GM12878 (cell line): ENCODE data around the gene SIL1. TPM values are rescaled to one million over a fixed set of nuclear protein-coding genes. Genes with fewer than 3 reads are reported as not detected.

Experiments
- ATAC-seq: fragments of 200-7000 bp; cut with Tn5 transposase; 3 replicates; pipeline ENCODE4 v1.9.1; 2020; ENCODE audit warnings: mild to moderate bottlenecking, moderate library complexity
- BruUV-seq: library from RNA; stranded (reverse); fragments of 400-500 nt; replicated peaks from 2 replicates; lab custom pipeline; 2021; lab: Mats Ljungman, UMichigan
- CTCF ChIA-PET: fragments of 300-600 bp; sonication (Branson Sonifier 250); formaldehyde crosslinking; extraction: SDS; loops from one replicate; lab custom pipeline; 2021; ENCODE audit warnings: inconsistent platforms; lab: Yijun Ruan, JAX
- POLR2A ChIA-PET: fragments of 350-600 bp; formaldehyde crosslinking; extraction: SDS; loops from one replicate; lab custom pipeline; 2021; ENCODE audit warnings: inconsistent platforms; lab: Charles Lee
- RAD21 ChIA-PET: fragments of 300-600 bp; sonication (Branson Sonifier 250); formaldehyde crosslinking; loops from one replicate; lab custom pipeline; 2023; ENCODE audit warnings: antibody characterized with exemption; ENCODE audit not compliant: unreplicated experiment; lab: Charles Lee
- SMC1A ChIA-PET: fragments of 300-600 bp; sonication (Branson Sonifier 250); formaldehyde crosslinking; loops from one replicate; lab custom pipeline; 2023; ENCODE audit not compliant: unreplicated experiment, uncharacterized antibody; lab: Charles Lee
- DNase-seq: peaks from one replicate; pipeline ENCODE4 v3.0.0-alpha.2; 2011; ENCODE audit warnings: low read depth, low spot score
- FAIRE-seq: peaks from 3 replicates; lab custom pipeline; 2011; peaks lifted over from hg19 to GRCh38; lab: Jason Lieb, UNC
- H2AFZ ChIP-seq: 2 replicates; pipeline ENCODE4 v1.6.0; 2011; ENCODE audit warnings: low read depth, low read length, control low read depth; ENCODE audit not compliant: control insufficient read depth
- H3K27ac ChIP-seq: 2 replicates; pipeline ENCODE4 v1.5.1; 2011; ENCODE audit warnings: control low read depth; ENCODE audit not compliant: control insufficient read depth, insufficient read depth
- H3K27me3 ChIP-seq, 2 experiments: replicated peaks in 1 of 2; 2 replicates each; pipeline versions ENCODE4 v1.6.0 to v1.6.1; 2011; ENCODE audit warnings: low read length in 1 of 2; ENCODE audit not compliant: control insufficient read depth in 2 of 2, insufficient read depth in 2 of 2
- H3K36me3 ChIP-seq, 2 experiments: 2 replicates each; pipeline ENCODE4 v1.5.1; 2011; ENCODE audit warnings: low read length in 1 of 2; ENCODE audit not compliant: control insufficient read depth in 2 of 2, insufficient read depth in 2 of 2
- H3K4me1 ChIP-seq: 2 replicates; pipeline ENCODE4 v1.6.1; 2011; ENCODE audit warnings: mild to moderate bottlenecking, low read length, moderate library complexity, mixed read lengths; ENCODE audit not compliant: control insufficient read depth, insufficient read depth
- H3K4me2 ChIP-seq: 2 replicates; pipeline ENCODE4 v1.6.0; 2011; ENCODE audit warnings: control low read depth; ENCODE audit not compliant: control insufficient read depth, insufficient read depth
- H3K4me3 ChIP-seq: fragments of 200-600 bp; sonication (generic); 2 replicates; pipeline ENCODE4 v1.5.1; 2016
- H3K79me2 ChIP-seq: 2 replicates; pipeline ENCODE4 v1.6.0; 2011; ENCODE audit warnings: low read length; ENCODE audit not compliant: control insufficient read depth, insufficient read depth
- H3K9ac ChIP-seq: 2 replicates; pipeline ENCODE4 v1.8.0; 2011; ENCODE audit warnings: low read length, control low read depth, mixed read lengths; ENCODE audit not compliant: control insufficient read depth, insufficient read depth
- H3K9me3 ChIP-seq: replicated peaks from 3 replicates; pipeline ENCODE4 v1.5.1; 2011; ENCODE audit warnings: mild to moderate bottlenecking, low read length; ENCODE audit not compliant: control insufficient read depth, insufficient read depth
- H4K20me1 ChIP-seq: 2 replicates; pipeline ENCODE4 v1.6.0; 2011; ENCODE audit not compliant: control insufficient read depth, insufficient read depth
- ATF3 ChIP-seq: IDR thresholded peaks from 2 replicates; pipeline ENCODE4 v1.6.1; 2011; ENCODE audit warnings: low read depth, mild to moderate bottlenecking, low read length, moderate library complexity, borderline replicate concordance; ENCODE audit errors: extremely low read depth
- ATF7 ChIP-seq: fragments of 450-650 bp; IDR thresholded peaks from 2 replicates; pipeline ENCODE4 v1.6.1; 2016; ENCODE audit warnings: low read depth, mild to moderate bottlenecking
- BHLHE40 ChIP-seq, 2 experiments: fragments of 450-650 bp in 1 of 2; IDR thresholded peaks; 2 replicates each; pipeline ENCODE4 v1.6.1; 2011 to 2017; ENCODE audit warnings: low read depth in 2 of 2, borderline replicate concordance in 1 of 2, improper control_type of control experiment in 1 of 2, low read length in 1 of 2, mild to moderate bottlenecking in 1 of 2
- EP300 ChIP-seq, 2 experiments: fragments of 150-350 bp in 1 of 2; IDR thresholded peaks; 2 replicates each; pipeline ENCODE4 v1.6.1; 2011 to 2012; ENCODE audit warnings: low read depth in 2 of 2, low read length in 2 of 2, borderline replicate concordance in 1 of 2, improper control_type of control experiment in 1 of 2, inconsistent platforms in 1 of 2; ENCODE audit not compliant: control insufficient read depth in 1 of 2
- FOXM1 ChIP-seq: IDR thresholded peaks from 2 replicates; pipeline ENCODE4 v1.6.1; 2012; ENCODE audit warnings: low read depth, mild to moderate bottlenecking, inconsistent platforms, low read length, moderate library complexity
- IKZF1 ChIP-seq: fragments of 450-650 bp; conservative IDR thresholded peaks from 2 replicates; pipeline ENCODE4 v1.6.1; 2017; ENCODE audit warnings: antibody characterized with exemption, mild to moderate bottlenecking
- KLF5 ChIP-seq: fragments of 450-650 bp; IDR thresholded peaks from 2 replicates; pipeline ENCODE4 v1.6.1; 2014; ENCODE audit warnings: mild to moderate bottlenecking; ENCODE audit not compliant: partially characterized antibody
- MEF2B ChIP-seq: fragments of 450-650 bp; IDR thresholded peaks from 2 replicates; pipeline ENCODE4 v1.6.1; 2018; ENCODE audit warnings: mild to moderate bottlenecking, moderate library complexity; ENCODE audit not compliant: partially characterized antibody, poor library complexity, severe bottlenecking
- MLLT1 ChIP-seq: fragments of 450-650 bp; IDR thresholded peaks from 2 replicates; pipeline ENCODE4 v1.6.1; 2016; ENCODE audit warnings: mild to moderate bottlenecking
- NFYA ChIP-seq: IDR thresholded peaks from 2 replicates; pipeline ENCODE4 v1.6.1; 2011; ENCODE audit warnings: low read depth, mild to moderate bottlenecking, low read length, improper control_type of control experiment, borderline replicate concordance
- SP1 ChIP-seq: IDR thresholded peaks from one replicate; pipeline ENCODE4 v1.6.1; 2011; ENCODE audit warnings: low read depth, low read length
- SREBF2 ChIP-seq: IDR thresholded peaks from 2 replicates; pipeline ENCODE4 v1.6.1; 2012; ENCODE audit warnings: mild to moderate bottlenecking, low read length
- SUPT20H ChIP-seq: IDR thresholded peaks from 2 replicates; pipeline ENCODE4 v1.6.1; 2011; ENCODE audit warnings: low read depth, mild to moderate bottlenecking, low read length, moderate library complexity, borderline replicate concordance; ENCODE audit not compliant: control insufficient read depth
- TARDBP ChIP-seq: IDR thresholded peaks from 2 replicates; pipeline ENCODE4 v1.6.1; 2016; ENCODE audit warnings: borderline replicate concordance
- WGBS: methylation state at CpG from one replicate; pipeline ENCODE4 v1.1.6; 2016; ENCODE audit warnings: low lambda C conversion rate; ENCODE audit not compliant: insufficient replicate concordance, insufficient coverage; ENCODE audit errors: missing lambda C conversion rate; 5-methylcytosine and 5-hydroxymethylcytosine counted together
- in situ Hi-C: fragments of 300-500 bp; cut with MboI; formaldehyde crosslinking; loops from 9 replicates; pipeline ENCODE4 v1.14.3; 2018; ENCODE audit warnings: mixed read lengths
- intact Hi-C: fragments of 100-400 bp; cut with micrococcal nuclease; formaldehyde crosslinking; loops from one replicate; pipeline ENCODE4 v1.14.2; 2022; ENCODE audit not compliant: unreplicated experiment
- polyA plus RNA-seq, 11 experiments: library from polyadenylated mRNA; depleted of rRNA in 4 of 11; unstranded in 6 of 11; stranded (reverse) in 5 of 11; fragments of >200 nt; fragmentation: Nextera tagmentation in 4 of 11; fragmentation: Illumina TruSeq in 1 of 11; extraction: Ambion mirVana in 4 of 11; extraction: Trizol in 1 of 11; gene quantifications; 1 replicate in 1 of 11; 2 replicates in 10 of 11; pipeline versions ENCODE4 v1.2.1 to v1.2.3, GENCODE V29; 2011 to 2016; ENCODE audit warnings: inconsistent platforms in 2 of 11, missing spikeins in 2 of 11, low read depth in 1 of 11
- total RNA-seq, 4 experiments: library from RNA; depleted of rRNA in 3 of 4; stranded (reverse); fragments of >200 nt in 3 of 4; fragmentation: Illumina TruSeq in 1 of 4; extraction: Trizol in 1 of 4; gene quantifications; 2 replicates each; pipeline versions ENCODE4 v1.2.1 to v1.2.3, GENCODE V29; 2013 to 2021

SIL1 gene
- total and polyA plus RNA-seq, 10 of the 15 experiments (the other 5 are each of a cell fraction or from before 2014, with no cell fraction given): 4.1 to 49.8 (median 29.4) TPM

- TF ChIP-seq NFYA: no peak
- TF ChIP-seq, all 136 proteins: peak for 0
Observed at GRCh38 chr5:139162448-139162847, 35.7 kb downstream of the SIL1 start (continued).

- no peak overlapping the region for H3K4me2 ChIP-seq
- FAIRE-seq (no peak), ATAC-seq (no peak), DNase-seq (no peak)
- no peaks in the 10 kb centered on the region for H3K27me3 ChIP-seq
- 100% methylated on average over 1 of the region's 1 CpG for WGBS
- intact Hi-C loops: no loop called here
- CTCF ChIA-PET: interaction anchor here (0.6 to 2.0 kb wide), 3 partner anchors 11 to 509 kb away, joined by 3 to 6 read pairs (median 3); no protein-coding TSS in a partner anchor
- no peaks in the 10 kb centered on the region for H3K36me3 ChIP-seq
- no peak overlapping the region for H3K27ac ChIP-seq
- no peaks in the 10 kb centered on the region for H4K20me1 ChIP-seq
- SMC1A ChIA-PET: interaction anchor here (1.3 to 1.9 kb wide), 3 partner anchors 9 to 20 kb away, joined by 3 to 6 read pairs (median 6); no protein-coding TSS in a partner anchor
- RAD21 ChIA-PET: no interaction called here
- H3K79me2 ChIP-seq: peaks cover 4% of the 10 kb centered on the region
- no peaks in the 10 kb centered on the region for H3K9me3 ChIP-seq
- no TSS peak for BruUV-seq
- no peak overlapping the region for H2AFZ ChIP-seq
- no peak overlapping the region for H3K4me3 ChIP-seq
- in situ Hi-C loops: no loop called here
- TF ChIP-seq KLF5: no peak
- H3K9ac ChIP-seq: no peak overlapping the region
- no peaks in the 10 kb centered on the region for H3K4me1 ChIP-seq
- POLR2A ChIA-PET: interaction anchor here (0.6 kb wide), 1 partner anchor 9 kb away, joined by 3 read pairs; no protein-coding TSS in a partner anchor
Observed at GRCh38 chr5:139158791-139159190, 39.4 kb downstream of the SIL1 start.

DNA sequence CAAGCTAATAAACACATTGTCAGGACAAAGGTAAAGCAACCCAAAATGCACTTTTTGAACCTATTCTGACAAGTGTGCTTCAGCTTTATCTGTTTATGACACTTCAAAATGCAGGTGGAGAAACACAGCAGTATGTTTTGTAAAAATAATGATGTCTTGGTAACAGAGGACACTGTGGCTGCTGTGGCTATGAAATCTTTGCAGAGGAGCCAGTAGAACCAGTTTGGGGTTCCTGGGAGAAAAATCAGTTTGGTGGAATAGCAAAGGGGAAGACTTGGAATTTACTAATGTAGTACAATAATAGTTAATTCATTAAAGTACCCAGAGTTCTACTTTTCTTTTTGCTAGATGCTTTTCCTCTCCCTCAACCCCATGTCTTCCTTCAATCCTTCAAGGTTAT lies 40.6 kb downstream of the SIL1 start:
- ChIA-PET SMC1A (interaction anchor here (1.0 to 1.9 kb wide), 6 partner anchors 10 to 489 kb away, joined by 3 to 6 read pairs (median 3); no protein-coding TSS in a partner anchor), CTCF (interaction anchor here (1.6 to 2.0 kb wide), 2 partner anchors 10 to 11 kb away, joined by 3 to 6 read pairs; no protein-coding TSS in a partner anchor)
- H3K4me3 ChIP-seq: no peak overlapping the region
- no peak for TF ChIP-seq SUPT20H
- no peak for TF ChIP-seq IKZF1
- no peak for TF ChIP-seq ATF3
- TF ChIP-seq ATF7: no peak
- TF ChIP-seq MLLT1: no peak
- no peak for TF ChIP-seq TARDBP
- no peak for TF ChIP-seq EP300 (IDR thresholded peaks at IDR 0.05; ENCODE audit: borderline replicate concordance in 1 of 2, control insufficient read depth in 1 of 2, low read depth in 2 of 2, low read length in 2 of 2)
- TF ChIP-seq SREBF2: no peak
- no peak for TF ChIP-seq MEF2B
- no peak for TF ChIP-seq BHLHE40 (IDR thresholded peaks at IDR 0.05; ENCODE audit: borderline replicate concordance in 1 of 2, low read depth in 2 of 2, low read length in 1 of 2)
- TF ChIP-seq SP1: no peak
- no peak for TF ChIP-seq FOXM1

More for the DNA sequence above, 40.6 kb downstream of the SIL1 start:
- Histone ChIP-seq H3K79me2 (peaks cover 4% of the 10 kb centered on the region), H3K9me3 (no peaks in the 10 kb centered on the region), H3K9ac (no peak overlapping the region), H3K4me2 (no peak overlapping the region), H3K27me3 (no peaks in the 10 kb centered on the region), H3K36me3 (no peaks in the 10 kb centered on the region), H3K4me1 (no peaks in the 10 kb centered on the region), H3K27ac (no peak overlapping the region), H4K20me1 (no peaks in the 10 kb centered on the region), H2AFZ (no peak overlapping the region)
- in situ Hi-C loops: no loop called here
- no TSS peak for BruUV-seq
- FAIRE-seq (no peak), ATAC-seq (no peak), DNase-seq (no peak)
- POLR2A ChIA-PET: no interaction called here
- RAD21 ChIA-PET: no interaction called here
- intact Hi-C loops: no loop called here
